Left renal pelvis (tissue), 4 donors: ENCODE data around the gene SLC37A2. TPM values are rescaled to one million over a fixed set of nuclear protein-coding genes. Genes with fewer than 3 reads are reported as not detected.
A peak's percentile ranks its signal among the peaks of the same experiment; 100 is the strongest.
"Not testable (repeated sequence)": the region's sequence is repeated elsewhere in the genome, so short reads cannot be mapped to it uniquely, and the experiment has no call there.

Experiments used
- DNase-seq, 4 donors: peaks; one replicate each; pipeline ENCODE4 v3.0.0-alpha.2; 2013; ENCODE audit warnings: low read depth in 4 of 4, low spot score in 3 of 4
- polyA plus RNA-seq, 4 donors: library from polyadenylated mRNA; unstranded; fragments of 120-200 nt; gene quantifications; one replicate each; pipeline ENCODE4 v1.2.1, GENCODE V29; 2013; ENCODE audit not compliant: insufficient read length in 4 of 4

Gene SLC37A2
- polyA plus RNA-seq: 1 to 10 TPM; 2.1 to 7.0 (median 2.5) TPM

GRCh38 chr11:125062931-125063428 is at the start of gene SLC37A2:
TSS of gene SLC37A2 (plus strand) at chr11:125063305. CDS start at chr11:125063368, 63 bp downstream.
- peak in 3 of 4 donors; percentile 20 to 28 (median 22) for DNase-seq

GRCh38 chr11:125016413-125016812 is 46.7 kb upstream of the SLC37A2 start:
- no peak for DNase-seq

GRCh38 chr11:125020342-125020741 is 42.8 kb upstream of the SLC37A2 start:
- DNase-seq: no peak

GRCh38 chr11:125022551-125022950 is 40.6 kb upstream of the SLC37A2 start:
- no peak for DNase-seq

GRCh38 chr11:125025968-125026367 is 37.1 kb upstream of the SLC37A2 start:
- no peak for DNase-seq

GRCh38 chr11:125029431-125029830 is 33.7 kb upstream of the SLC37A2 start:
- not testable (repeated sequence) for DNase-seq

- DNase-seq: no peak
Observed at GRCh38 chr11:125036933-125037332, 26.2 kb upstream of the SLC37A2 start.

- DNase-seq: no peak
Observed at GRCh38 chr11:125049164-125049792, 13.8 kb upstream of the SLC37A2 start.

- no peak for DNase-seq
Observed at GRCh38 chr11:125052047-125052446, 11.1 kb upstream of the SLC37A2 start.

GRCh38 chr11:125053167-125053566 is 9.9 kb upstream of the SLC37A2 start:
- DNase-seq: no peak

- DNase-seq: no peak
Observed at GRCh38 chr11:125055107-125055715, 7.9 kb upstream of the SLC37A2 start.

- not testable (repeated sequence) for DNase-seq
Observed at GRCh38 chr11:125056111-125056510, 7.0 kb upstream of the SLC37A2 start.

- no peak for DNase-seq
Observed at GRCh38 chr11:125056931-125057692, 6.0 kb upstream of the SLC37A2 start.

- DNase-seq: no peak
Observed at GRCh38 chr11:125057693-125058016, 5.5 kb upstream of the SLC37A2 start.

- no peak for DNase-seq
Observed at GRCh38 chr11:125061281-125061680, 1.8 kb upstream of the SLC37A2 start.

GRCh38 chr11:125062218-125062930 is 731 bp upstream of the SLC37A2 start:
- DNase-seq: no peak

- no peak for DNase-seq
Observed at GRCh38 chr11:125063429-125064043, 431 bp downstream of the SLC37A2 start.

- no peak for DNase-seq
Observed at GRCh38 chr11:125064070-125064469, 965 bp downstream of the SLC37A2 start.

- DNase-seq: no peak
Observed at GRCh38 chr11:125068368-125068767, 5.3 kb downstream of the SLC37A2 start.

- no peak for DNase-seq
Observed at GRCh38 chr11:125069008-125069407, 5.9 kb downstream of the SLC37A2 start.

- no peak for DNase-seq
Observed at GRCh38 chr11:125069796-125070195, 6.7 kb downstream of the SLC37A2 start.
